Epithelial cell of esophagus (primary cell): Measurements from ENCODE around the gene C1QTNF6.
A peak's percentile ranks its signal among the peaks of the same experiment; 100 is the strongest.
"Not testable (repeated sequence)": the region's sequence is repeated elsewhere in the genome, so short reads cannot be mapped to it uniquely, and the experiment has no call there.

Experiments used
- DNase-seq: peaks from one replicate; pipeline ENCODE4 v3.0.0; 2010; ENCODE audit warnings: low read depth
- H3K4me3 ChIP-seq: 2 replicates; pipeline ENCODE4 v1.5.1; 2011; ENCODE audit warnings: mild to moderate bottlenecking, low read length, control low read depth
- TF ChIP-seq, protein P1 (sequence below): IDR thresholded peaks from 2 replicates; pipeline ENCODE4 v1.5.1; 2011; ENCODE audit warnings: low read depth, mild to moderate bottlenecking, low read length, control low read depth, inconsistent platforms; ENCODE audit not compliant: insufficient read depth; ENCODE audit errors: missing control alignments

C1QTNF6 gene

DNA sequence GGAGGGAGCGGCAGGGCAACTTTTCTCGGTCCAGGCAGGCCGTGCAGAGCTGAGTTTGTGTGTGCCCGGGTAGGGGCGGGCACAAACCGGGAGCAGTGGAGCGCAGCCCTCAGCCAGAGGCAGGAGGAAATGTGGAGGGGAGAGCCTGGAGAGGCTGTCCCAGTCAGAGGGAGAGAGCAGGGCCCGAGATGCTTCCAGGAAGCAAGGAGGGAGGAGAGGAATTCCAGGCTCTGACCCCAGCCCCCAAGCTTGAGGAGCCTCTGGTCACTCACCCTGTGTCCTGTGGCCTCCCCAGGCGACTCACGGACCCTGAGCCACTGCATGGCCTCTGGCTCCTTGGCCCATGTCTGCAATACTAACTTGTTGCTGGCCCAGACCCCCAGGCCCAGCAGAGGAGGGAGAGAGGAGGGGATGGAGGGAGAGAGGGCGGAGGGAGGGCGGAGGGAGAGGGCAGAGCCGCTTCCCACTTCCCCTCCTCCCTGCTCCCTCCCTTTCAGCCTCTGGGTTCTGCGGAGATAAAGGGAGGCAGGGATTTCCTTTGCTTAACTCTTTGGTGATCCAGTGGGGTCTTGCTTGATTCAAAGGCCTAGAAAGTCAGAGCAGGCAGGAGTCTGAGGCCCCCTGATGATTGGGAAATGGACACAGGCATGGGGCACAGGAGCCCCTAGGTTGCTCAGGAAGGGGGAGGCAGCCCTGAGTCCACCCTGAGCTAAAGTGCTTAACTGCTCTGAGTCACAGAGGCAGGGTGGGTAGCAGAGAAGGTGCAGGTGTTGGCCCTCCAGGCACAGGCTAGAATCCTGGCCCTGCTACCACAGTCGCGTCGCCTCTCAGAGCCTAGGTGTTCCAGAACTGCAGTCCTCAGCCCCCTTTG is at the start of gene C1QTNF6:
Gene C1QTNF6, minus strand, starts transcription at position 357 of the 871 bp plus-strand sequence. Its CDS starts 34 bp downstream, at position 323.
- peak within 1 kb of the TSS; percentile 11 for H3K4me3 ChIP-seq
- TF ChIP-seq, protein P1, sequence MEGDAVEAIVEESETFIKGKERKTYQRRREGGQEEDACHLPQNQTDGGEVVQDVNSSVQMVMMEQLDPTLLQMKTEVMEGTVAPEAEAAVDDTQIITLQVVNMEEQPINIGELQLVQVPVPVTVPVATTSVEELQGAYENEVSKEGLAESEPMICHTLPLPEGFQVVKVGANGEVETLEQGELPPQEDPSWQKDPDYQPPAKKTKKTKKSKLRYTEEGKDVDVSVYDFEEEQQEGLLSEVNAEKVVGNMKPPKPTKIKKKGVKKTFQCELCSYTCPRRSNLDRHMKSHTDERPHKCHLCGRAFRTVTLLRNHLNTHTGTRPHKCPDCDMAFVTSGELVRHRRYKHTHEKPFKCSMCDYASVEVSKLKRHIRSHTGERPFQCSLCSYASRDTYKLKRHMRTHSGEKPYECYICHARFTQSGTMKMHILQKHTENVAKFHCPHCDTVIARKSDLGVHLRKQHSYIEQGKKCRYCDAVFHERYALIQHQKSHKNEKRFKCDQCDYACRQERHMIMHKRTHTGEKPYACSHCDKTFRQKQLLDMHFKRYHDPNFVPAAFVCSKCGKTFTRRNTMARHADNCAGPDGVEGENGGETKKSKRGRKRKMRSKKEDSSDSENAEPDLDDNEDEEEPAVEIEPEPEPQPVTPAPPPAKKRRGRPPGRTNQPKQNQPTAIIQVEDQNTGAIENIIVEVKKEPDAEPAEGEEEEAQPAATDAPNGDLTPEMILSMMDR, result no peak
- DNase-seq, result peak; percentile 72

DNA sequence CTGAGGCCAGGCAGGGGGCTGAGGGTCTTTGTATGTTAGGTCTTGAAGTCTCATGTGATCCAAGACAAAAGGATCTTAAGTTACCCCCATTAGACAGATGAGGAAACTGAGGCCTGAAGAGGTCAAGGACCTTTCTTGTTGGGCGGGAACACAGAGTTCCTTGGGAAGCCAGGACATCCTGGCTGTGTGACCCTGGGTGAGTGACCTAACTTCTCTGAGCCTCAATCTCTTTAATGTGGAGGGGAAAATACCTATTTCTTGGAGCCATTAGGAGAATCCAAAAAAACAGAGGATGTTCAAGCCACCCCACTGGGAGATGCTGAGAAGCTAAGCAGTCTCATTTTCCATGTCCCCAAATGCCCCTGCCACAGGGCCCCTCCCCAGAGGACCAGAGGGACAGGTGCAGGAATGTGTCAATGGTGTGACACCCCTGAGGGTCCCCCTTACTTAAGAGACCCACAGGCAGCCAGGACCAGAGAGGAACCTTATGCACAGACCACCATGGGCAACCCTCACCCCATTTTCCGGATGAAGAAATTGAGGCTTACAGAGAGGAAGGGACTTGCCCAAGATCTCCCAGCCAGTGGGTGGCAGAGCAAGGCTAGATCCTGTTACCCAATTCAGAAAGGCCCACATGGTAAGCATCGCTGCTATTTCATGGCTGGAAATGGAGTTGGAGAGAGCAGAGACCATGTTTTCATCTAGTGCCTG is 48.0 kb upstream of the C1QTNF6 start:
- no peak for DNase-seq
- H3K4me3 ChIP-seq, result no peak overlapping the region
- TF ChIP-seq, protein P1, result no peak

DNA sequence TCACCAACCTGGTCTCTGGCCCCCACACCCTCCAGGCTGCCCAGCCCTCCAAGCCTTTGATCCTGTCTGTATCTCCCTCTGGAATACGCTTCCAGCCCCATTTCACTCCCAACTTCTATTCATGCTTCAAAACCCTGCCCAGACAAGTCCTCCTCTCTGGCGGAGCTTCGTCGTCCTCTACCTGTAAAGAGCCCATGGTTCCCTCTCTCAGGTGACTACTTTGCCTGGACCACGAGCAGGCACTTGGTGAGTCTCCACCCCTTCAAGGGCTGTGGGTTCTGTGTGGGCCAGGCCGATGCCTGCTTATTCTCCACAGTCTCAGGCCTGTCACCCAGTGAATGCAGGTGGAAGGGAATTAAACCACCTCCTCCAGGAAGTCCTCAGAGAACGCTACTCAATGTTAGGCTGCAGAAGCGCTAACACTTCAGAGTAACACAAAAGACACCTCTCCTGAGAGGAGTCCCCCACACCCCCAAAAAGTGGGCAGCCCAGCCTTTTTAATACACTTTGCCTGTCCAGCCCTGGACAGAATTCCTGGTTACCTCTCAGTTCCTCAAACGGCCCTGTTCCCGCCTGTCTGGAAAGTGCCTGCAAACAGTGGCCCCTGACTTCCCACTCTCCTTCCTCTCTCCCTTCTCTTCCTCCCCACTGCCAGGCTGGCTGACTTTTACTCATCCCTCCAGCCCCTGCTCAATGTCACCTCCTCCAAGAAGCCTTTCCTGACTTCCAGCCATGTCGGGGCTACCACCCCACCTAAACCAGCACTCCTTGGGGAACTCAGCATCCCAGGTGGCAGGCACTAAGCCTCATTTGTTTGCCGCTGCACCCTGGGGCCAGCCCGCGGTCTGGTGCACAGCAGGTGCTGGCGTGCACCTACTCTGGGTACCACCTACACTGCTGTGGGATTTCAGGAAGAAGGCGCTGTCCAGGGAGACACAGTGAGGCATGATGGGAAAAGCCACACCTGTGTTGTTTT is 47.0 kb upstream of the C1QTNF6 start:
- peak; percentile 33 for DNase-seq
- TF ChIP-seq, protein P1, result no peak
- no peak overlapping the region for H3K4me3 ChIP-seq

DNA sequence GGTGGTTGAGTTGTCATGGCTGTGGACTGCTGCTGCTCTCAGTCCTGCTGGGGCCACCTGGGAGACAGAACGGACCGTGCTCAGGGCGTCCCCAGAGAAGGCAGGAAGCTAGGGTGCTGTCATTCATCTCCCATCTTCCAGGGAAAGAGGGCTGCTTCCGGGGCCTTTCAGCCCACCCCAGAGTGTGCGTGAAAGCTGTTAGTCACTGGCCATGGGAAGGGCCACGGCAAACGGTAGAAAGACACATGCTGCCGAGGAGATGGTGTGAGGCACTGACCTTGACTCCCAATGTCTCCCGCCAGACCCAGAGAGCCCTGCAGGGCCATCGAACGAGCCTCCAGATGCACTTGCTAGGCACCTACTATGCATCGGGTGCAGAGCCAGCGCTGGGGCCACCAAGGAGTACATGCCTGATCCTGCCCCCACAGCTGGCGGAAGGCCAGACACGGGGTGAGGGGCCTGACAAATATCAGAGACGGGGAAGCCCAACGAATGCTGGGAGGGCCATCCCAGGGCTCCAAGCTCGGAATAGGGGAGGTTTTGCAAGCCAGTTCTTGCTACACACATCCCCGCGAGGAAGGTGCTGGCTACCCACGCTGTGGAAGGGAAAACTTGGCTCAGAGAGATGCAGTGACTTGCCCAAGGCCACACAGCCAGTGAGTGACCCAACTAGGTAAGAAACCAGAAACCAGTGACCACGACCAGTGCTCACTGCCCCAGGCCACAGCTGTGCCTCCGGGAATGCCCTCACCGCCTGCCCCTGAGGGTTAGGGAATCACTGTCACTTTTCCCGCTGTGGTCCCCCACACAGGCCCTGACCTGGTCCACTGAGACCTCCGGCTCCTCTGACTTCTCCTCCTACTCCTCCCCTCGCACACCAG is 45.9 kb upstream of the C1QTNF6 start:
- no peak overlapping the region for H3K4me3 ChIP-seq
- TF ChIP-seq, protein P1, result no peak
- peak; percentile 19 for DNase-seq

DNA sequence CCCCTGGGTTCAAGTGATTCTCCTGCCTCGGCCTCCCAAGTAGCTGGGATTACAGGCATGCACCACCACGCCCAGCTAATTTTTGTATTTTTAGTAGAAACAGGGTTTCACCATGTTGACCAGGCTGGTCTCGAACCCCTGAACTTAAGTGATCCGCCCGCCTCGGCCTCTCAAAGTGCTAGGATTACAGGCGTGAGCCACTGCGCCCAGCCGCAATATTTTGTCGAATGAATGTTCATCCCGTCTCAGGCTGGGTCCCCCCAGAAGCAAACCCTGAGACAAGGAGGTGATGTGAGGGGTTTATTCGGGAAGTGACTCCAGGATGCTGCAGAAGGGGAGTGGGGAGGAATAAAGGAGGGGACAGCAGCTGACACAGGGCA is 45.3 kb upstream of the C1QTNF6 start:
- DNase-seq, H3K4me3 ChIP-seq: not testable (repeated sequence)

DNA sequence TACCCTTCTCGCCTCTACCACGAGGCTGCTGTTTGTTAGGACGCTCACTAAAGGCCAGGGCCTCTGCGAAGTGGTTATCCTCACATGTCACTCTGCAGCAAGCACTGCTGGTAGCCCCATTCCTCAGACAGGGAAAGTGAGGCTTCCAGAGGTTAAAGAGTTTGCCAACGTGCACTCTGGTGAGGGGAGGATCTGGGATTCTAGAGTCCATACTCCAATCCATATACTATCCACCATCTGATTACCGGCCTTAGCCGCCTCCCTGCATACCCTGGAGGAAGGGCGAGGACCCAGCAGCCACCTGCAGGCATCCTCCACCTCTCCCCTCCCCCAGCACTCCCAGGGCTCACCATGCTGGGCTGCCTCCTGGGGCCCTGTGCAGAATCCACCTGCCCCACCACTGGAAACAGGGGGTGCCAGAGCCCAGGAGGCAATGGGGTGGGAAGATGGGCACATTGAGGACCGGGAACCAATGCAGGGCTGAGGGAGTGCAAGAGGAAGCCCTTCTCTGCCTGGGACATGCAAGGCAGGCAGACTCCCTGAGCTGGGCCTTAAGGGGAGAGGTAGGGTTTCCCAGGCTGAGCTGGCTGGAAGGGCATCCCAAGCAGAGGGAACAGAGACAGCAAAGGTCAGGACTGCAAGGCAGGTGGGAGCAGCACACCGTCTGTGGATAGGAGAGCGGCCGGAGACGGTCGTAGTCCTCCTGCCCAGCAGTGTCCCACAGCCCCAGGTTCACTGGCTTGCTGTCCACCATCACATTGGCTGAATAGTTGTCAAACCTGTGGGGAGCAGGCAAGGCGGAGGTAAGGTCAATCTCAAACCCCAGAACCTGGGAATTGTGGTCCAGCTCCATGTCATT is 44.3 kb upstream of the C1QTNF6 start:
- TF ChIP-seq, protein P1, result no peak
- no peak overlapping the region for H3K4me3 ChIP-seq
- no peak for DNase-seq
